Measurements from ENCODE around the gene TULP1. TPM values are rescaled to one million over a fixed set of nuclear protein-coding genes. Genes with fewer than 3 reads are reported as not detected.

The TULP1 gene
- total and polyA plus RNA-seq, 7 donors = 0.05 to 0.09 (median 0.08) TPM; not detected in 4

DNA sequence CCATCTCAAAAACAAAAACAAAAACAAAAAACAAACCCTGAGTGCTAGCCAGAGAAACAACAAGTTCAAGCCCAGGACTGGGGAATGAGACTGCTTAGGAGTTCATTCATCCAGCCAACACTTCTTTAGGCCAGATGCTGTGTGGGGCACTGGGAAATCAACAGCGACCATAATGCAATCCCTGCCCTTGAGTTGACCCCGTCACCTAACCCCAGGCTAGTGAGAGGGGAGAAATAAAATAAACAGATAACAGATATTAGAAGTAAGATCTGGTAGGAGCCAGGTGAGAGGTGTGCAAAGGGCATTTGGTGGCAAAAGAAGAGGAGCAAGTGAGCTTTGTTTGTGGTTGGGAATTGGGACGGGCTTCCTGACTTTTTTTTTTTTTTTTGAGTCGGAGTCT lies 49.4 kb downstream of the TULP1 start:
- 88 to 91% (median 89%) methylated on average over 4 of the region's 4 CpGs for WGBS, 3 donors
- H3K36me3 ChIP-seq (ENCODE audit: insufficient read depth in 1 of 2, low read depth in 1 of 2) = peaks cover 0 to 78% of the 10 kb centered on the region in 2 donors
- intact Hi-C loops (cut with DNase I) = no loop called here
- H3K9me3 ChIP-seq = no peaks in the 10 kb centered on the region
- H3K27me3 ChIP-seq (ENCODE audit: insufficient read depth in 3 of 3, low read length in 2 of 3) = no peaks in the 10 kb centered on the region
- DNase-seq (no peak), ATAC-seq (no peak)
- H3K27ac ChIP-seq = no peak overlapping the region
- TF ChIP-seq, protein P1, sequence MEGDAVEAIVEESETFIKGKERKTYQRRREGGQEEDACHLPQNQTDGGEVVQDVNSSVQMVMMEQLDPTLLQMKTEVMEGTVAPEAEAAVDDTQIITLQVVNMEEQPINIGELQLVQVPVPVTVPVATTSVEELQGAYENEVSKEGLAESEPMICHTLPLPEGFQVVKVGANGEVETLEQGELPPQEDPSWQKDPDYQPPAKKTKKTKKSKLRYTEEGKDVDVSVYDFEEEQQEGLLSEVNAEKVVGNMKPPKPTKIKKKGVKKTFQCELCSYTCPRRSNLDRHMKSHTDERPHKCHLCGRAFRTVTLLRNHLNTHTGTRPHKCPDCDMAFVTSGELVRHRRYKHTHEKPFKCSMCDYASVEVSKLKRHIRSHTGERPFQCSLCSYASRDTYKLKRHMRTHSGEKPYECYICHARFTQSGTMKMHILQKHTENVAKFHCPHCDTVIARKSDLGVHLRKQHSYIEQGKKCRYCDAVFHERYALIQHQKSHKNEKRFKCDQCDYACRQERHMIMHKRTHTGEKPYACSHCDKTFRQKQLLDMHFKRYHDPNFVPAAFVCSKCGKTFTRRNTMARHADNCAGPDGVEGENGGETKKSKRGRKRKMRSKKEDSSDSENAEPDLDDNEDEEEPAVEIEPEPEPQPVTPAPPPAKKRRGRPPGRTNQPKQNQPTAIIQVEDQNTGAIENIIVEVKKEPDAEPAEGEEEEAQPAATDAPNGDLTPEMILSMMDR (IDR thresholded peaks at IDR 0.05) = no peak
- no peak overlapping the region for H3K4me3 ChIP-seq
- H3K4me1 ChIP-seq = peaks cover 3% of the 10 kb centered on the region

DNA sequence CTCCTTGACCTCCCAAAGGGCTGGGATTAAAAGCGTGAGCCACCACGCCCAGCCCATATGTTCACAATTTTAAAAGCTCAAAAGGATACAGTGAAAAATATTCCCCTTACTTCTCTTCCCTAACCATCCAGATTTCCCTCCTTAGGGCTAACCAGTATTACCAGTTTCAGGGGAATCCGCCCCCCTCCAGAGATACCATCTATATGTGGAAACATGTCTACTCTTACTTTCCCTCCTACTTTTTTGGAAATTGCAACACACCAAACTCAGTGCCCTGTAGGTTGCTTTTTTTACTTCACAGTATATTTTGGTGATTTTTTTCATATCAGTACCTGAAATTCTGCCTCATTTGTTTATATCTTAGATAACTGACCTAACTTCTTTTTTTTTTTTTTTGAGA lies 51.4 kb downstream of the TULP1 start:
- H3K36me3 ChIP-seq (ENCODE audit: insufficient read depth in 1 of 2, low read depth in 1 of 2) = peaks cover 0 to 84% of the 10 kb centered on the region in 2 donors
- no peak overlapping the region for H3K4me3 ChIP-seq
- no peak overlapping the region for H3K27ac ChIP-seq
- DNase-seq (no peak), ATAC-seq (no peak)
- WGBS, 3 donors = 77 to 97% (median 94%) methylated on average over 3 of the region's 3 CpGs
- TF ChIP-seq, protein P1 (IDR thresholded peaks at IDR 0.05) = no peak
- intact Hi-C loops (cut with DNase I) = no loop called here
- no peaks in the 10 kb centered on the region for H3K27me3 ChIP-seq (ENCODE audit: insufficient read depth in 3 of 3, low read length in 2 of 3)
- no peaks in the 10 kb centered on the region for H3K4me1 ChIP-seq
- no peaks in the 10 kb centered on the region for H3K9me3 ChIP-seq

DNA sequence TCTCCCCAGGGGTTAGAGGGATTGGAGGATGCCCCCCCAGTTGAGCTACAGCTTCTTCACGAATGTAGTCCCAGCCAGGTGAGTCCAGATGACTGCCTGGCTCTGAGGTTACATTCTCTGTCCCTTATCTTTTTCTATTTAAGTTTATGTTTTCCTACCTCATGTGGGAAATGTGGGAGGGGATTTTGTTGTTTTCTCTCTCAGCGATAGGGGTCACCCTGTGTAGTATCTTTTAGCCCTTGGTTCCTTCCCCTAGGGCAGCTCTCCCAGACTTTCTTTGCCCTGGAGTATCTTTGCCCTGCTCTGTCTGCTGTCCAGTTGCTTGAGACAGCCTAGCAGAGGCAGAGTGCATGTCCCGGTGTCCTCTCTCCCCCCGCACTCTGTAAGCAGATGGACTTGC lies 54.8 kb downstream of the TULP1 start:
- WGBS, 3 donors = 76 to 88% (median 79%) methylated on average over 4 of the region's 4 CpGs
- Histone ChIP-seq H3K27me3 (ENCODE audit: insufficient read depth in 3 of 3, low read length in 2 of 3) (no peaks in the 10 kb centered on the region), H3K36me3 (ENCODE audit: insufficient read depth in 1 of 2, low read depth in 1 of 2) (peaks cover 0 to 62% of the 10 kb centered on the region in 2 donors), H3K4me3 (no peak overlapping the region), H3K9me3 (no peaks in the 10 kb centered on the region), H3K27ac (no peak overlapping the region), H3K4me1 (peaks cover 20% of the 10 kb centered on the region)
- intact Hi-C loops (cut with DNase I) = loop anchor here in 1 of 2 donors (10.0 kb wide), 1 partner anchor 763 kb away; the partner anchor contains the start of gene ILRUN
- TF ChIP-seq, protein P1 (IDR thresholded peaks at IDR 0.05) = no peak
- no peak for DNase-seq
- ATAC-seq = no peak

DNA sequence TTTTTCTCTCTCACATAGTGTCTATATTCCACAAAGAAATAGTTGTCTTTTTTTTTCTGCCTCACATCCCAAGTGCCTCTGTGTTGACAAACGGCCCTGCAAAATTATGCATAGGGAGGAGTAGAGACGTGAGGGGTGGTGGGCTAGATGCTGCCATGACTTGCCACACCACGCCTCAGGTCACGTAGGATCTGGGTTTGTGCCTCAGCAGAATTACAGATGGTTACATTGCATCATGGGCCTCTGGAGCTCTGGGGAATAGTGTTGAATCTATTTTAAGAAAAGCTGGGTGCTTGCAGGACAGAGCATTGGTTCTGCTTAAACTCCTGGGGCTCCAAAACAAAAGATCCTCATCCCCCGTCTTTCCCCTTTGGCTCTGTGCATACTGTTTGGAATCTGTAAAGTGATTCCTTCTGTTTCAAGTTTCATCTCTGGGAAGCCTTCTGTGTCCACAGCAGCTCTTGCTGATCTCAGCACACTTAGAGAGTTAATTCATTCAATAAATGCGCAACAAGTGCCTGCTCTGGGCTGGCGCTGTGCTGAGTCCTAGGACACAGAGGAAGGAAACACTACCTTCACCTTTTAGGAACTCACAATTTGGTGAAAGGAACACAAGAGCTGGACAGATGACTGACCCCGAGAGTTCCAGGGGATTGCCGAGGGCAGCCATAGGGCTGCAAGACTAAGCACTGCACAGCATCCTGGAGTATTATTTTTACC lies 58.1 kb downstream of the TULP1 start:
- intact Hi-C loops (cut with DNase I) = loop anchor here (5.0 to 10.0 kb wide), 2 partner anchors 162 to 760 kb away; partner anchors contain the start of gene ILRUN (in 1 of the 2)
- Histone ChIP-seq H3K27me3 (ENCODE audit: insufficient read depth in 3 of 3, low read length in 2 of 3) (no peaks in the 10 kb centered on the region), H3K36me3 (ENCODE audit: insufficient read depth in 1 of 2, low read depth in 1 of 2) (peaks cover 0 to 31% of the 10 kb centered on the region in 2 donors), H3K4me3 (peak overlapping the region; percentile 78), H3K9me3 (no peaks in the 10 kb centered on the region), H3K27ac (peak overlapping the region; percentile 81), H3K4me1 (peaks cover 29% of the 10 kb centered on the region)
- ATAC-seq = peak; percentile 63 to 76 (median 70)
- WGBS, 3 donors = 25 to 58% (median 33%) methylated on average over 9 of the region's 9 CpGs
- no peak for DNase-seq
- TF ChIP-seq, protein P1 (IDR thresholded peaks at IDR 0.05) = no peak

Measured in psoas muscle (tissue), 8 donors.